GM19043 (cell line): Measurements from ENCODE around the gene XKR3.
"Not testable (repeated sequence)": the region's sequence is repeated elsewhere in the genome, so short reads cannot be mapped to it uniquely, and the experiment has no call there.

ENCODE experiments used
- ATAC-seq: cut with Tn5 transposase; IDR thresholded peaks from one replicate; pipeline ENCODE4 v1.9.1; 2021; ENCODE audit warnings: low read depth; ENCODE audit not compliant: unreplicated experiment

The XKR3 gene

GRCh38 chr22:16807109-16807508 lies 18.1 kb downstream of the XKR3 start:
- ATAC-seq: no peak

- ATAC-seq: no peak
Observed at GRCh38 chr22:16806401-16806800, 18.8 kb downstream of the XKR3 start.

- peak; percentile 59 for ATAC-seq
Observed at GRCh38 chr22:16804882-16805281, 20.3 kb downstream of the XKR3 start.

GRCh38 chr22:16803255-16803917 lies 21.8 kb downstream of the XKR3 start:
- no peak for ATAC-seq

- ATAC-seq: no peak
Observed at GRCh38 chr22:16801571-16801970, 23.6 kb downstream of the XKR3 start.

DNA sequence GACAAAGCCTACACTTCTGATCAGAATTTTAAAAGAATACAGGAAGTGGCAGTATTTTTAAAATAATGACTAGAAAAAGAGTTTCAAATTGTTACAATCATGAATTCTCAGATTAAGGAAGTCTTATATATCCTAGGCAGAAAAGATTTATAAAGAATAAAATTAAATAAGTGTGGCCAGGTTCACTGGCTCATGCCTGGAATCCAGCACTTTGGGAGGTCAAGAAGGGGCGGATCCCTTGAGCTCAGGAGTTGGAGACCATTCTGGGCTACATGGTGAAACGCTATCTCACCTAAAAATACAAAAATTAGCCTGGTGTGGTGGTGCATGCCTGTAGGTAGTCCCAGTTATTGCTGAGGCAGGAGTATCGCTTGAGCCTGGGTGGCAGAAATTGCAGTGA lies 24.1 kb downstream of the XKR3 start:
- ATAC-seq: no peak

DNA sequence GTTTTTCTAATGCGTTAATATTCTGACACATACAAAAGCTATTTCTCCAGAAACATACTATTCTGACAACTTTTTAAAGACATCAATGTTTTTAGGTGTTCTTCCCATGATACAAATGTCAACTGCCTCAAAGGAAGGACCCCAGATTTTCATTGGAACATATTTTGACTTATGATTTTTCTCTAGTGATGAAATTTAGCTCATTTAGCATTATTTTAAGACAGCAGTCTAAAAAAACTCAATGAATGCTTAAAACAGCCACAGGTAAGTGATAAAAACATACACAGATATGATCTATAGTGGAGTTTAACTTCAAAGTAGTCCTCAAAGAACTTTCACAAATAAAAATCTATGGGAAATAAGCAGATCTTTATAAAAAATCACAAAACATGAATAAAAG lies 24.9 kb downstream of the XKR3 start:
- ATAC-seq: no peak

DNA sequence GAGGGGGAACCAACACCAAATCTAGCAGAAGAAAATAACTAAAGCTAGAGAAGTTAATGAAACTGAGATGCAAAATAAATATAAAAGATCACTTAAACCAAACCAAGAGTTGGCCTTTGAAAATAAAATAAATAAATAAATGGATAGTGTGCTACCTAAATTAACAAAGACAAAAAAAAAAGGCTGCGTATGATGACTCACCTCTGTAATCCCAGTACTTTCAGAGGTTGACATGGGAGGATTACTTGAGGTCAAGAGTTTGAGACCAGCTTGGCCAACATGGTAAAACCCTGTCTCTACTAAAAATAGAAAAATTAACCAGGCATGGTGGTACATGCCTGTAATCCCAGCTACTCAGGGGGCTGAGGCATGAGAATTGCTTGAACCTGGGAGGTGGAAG lies 29.7 kb downstream of the XKR3 start:
- ATAC-seq: not testable (repeated sequence)

- ATAC-seq: no peak
Observed at GRCh38 chr22:16793831-16794230, 31.4 kb downstream of the XKR3 start.

- no peak for ATAC-seq
Observed at GRCh38 chr22:16789860-16790493, 35.2 kb downstream of the XKR3 start.

GRCh38 chr22:16783930-16784354 lies 41.3 kb downstream of the XKR3 start:
- ATAC-seq: no peak

GRCh38 chr22:16783453-16783852 lies 41.8 kb downstream of the XKR3 start:
- ATAC-seq: no peak

DNA sequence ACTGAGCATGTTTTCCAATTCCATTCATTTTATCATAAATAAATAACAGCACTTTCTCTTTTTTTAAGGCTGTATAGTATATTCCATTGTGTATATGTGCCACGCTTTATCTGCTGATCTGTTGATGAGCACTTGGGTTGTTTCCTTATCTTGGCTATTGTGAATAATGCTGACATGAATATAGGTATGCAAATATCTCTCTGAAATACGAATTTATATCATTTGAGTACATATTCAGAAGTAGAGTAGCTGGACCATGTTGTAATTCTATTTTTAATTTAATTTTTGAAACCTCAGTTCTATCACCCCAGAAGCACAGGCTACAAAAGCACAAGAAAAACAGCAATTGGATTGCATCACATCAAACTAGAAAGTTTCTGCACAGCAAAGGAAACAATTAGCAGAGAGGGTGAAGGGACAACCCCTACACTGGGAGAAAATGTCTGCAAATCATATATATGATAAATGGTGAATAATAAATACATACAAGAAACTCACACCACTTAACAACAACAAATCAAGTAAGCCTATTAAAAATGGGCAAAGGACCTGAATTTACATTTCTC lies 43.4 kb downstream of the XKR3 start:
- no peak for ATAC-seq

- no peak for ATAC-seq
Observed at GRCh38 chr22:16781074-16781763, 44.0 kb downstream of the XKR3 start.

GRCh38 chr22:16777284-16777924 lies 47.8 kb downstream of the XKR3 start:
- no peak for ATAC-seq

- no peak for ATAC-seq
Observed at GRCh38 chr22:16776080-16776479, 49.1 kb downstream of the XKR3 start.

DNA sequence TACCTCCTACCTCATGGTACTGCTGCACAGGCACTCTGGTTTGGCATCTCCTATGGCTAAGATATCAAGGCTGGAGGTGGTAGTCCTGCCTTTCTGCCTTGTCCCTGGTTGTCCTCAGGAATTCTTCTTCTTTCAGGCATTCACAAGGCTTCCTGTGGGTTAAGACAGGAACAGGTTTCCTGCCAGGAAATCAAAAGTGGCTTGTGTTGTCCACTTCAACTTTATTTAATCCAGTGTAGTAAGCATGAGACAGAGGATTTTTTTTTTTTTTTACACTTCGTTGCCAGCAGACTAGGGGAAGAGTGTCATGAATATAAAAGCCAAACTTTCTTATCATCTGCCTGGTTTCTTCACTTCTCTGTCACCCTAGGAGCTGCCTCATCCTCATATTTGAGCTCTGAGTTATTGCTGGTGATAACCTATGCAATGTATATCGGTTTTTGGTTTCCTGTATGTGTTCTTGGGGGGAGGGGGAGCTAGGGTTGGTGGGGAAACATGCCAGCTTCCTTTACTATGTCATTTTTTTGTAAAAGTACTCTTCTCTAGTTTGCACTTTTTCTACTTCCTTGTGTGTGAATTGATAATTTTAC lies 50.2 kb downstream of the XKR3 start:
- no peak for ATAC-seq

DNA sequence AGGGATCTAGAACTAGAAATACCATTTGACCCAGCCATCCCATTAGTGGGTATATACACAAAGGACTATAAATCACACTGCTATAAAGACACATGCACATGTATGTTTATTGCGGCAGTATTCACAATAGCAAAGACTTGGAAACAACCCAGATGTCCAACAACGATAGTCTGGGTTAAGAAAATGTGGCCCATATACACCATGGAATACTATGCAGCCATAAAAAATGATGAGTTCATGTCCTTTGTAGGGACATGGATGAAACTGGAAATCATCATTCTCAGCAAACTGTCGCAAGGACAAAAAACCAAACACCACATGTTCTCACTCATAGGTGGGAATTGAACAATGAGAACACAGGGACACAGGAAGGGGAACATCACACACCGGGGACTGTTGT lies 53.6 kb downstream of the XKR3 start:
- ATAC-seq: not testable (repeated sequence)

GRCh38 chr22:16767927-16768326 lies 57.3 kb downstream of the XKR3 start:
- not testable (repeated sequence) for ATAC-seq

DNA sequence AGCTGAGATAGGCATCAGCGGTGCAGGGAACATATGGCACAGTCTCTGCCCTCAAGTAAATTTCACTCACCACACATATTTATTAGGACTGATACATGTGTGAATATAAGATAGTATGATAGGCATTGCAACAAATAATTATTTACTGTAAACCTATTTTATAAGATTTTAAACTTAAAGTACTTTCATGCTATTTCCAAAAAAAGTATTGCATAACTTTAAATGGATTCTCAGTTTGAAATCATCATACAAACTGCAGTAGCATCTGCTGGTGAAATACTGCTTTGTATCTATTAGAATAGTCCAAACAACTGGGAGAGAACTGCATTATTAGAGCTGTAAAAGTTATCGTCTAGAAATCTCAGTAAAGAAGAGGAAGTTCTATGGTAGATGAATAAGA lies 63.0 kb downstream of the XKR3 start:
- not testable (repeated sequence) for ATAC-seq

GRCh38 chr22:16760416-16760815 lies 64.8 kb downstream of the XKR3 start:
- not testable (repeated sequence) for ATAC-seq
